Measurements from ENCODE around the gene STK25.
"Not testable (repeated sequence)": the region's sequence is repeated elsewhere in the genome, so short reads cannot be mapped to it uniquely, and the experiment has no call there.

The STK25 gene

DNA sequence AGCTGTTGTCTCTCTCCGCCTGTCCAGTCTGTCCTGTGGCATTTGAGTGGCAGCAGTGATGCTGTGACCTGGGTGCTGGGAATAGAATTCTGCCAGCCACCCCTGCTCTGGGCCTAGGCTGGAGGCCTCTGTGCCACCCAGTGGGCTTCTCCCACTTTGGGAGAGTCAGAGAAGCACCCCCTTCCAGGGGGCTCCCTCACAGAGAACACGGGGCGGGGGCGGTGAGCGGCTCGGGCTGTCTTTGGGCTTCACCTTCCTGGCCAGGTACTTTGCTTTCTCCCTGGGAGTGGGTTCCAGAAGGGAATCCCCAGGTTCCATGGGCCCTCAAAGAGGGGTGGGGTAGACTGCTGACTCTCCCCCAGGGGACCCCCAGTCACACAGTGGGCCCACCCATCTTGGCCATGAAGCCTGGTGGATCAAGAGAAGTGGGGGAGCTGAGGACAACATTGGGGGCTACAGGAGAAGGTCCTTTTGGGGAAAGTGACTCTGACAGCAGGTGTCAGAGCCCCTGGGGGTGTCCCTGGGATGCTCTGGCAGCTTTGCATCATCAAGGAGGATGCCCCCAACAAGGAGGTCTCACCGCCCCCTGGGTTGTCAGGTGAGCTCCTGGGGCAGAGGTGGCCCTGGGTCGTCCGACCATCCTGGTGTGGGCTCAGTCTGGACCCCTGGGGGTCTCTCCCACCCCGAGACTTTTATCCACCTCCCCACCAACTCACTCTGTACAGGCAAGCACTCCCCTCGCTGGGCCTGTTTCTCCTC, 31.4 kb upstream of the STK25 start:
- DNase-seq: no peak

DNA sequence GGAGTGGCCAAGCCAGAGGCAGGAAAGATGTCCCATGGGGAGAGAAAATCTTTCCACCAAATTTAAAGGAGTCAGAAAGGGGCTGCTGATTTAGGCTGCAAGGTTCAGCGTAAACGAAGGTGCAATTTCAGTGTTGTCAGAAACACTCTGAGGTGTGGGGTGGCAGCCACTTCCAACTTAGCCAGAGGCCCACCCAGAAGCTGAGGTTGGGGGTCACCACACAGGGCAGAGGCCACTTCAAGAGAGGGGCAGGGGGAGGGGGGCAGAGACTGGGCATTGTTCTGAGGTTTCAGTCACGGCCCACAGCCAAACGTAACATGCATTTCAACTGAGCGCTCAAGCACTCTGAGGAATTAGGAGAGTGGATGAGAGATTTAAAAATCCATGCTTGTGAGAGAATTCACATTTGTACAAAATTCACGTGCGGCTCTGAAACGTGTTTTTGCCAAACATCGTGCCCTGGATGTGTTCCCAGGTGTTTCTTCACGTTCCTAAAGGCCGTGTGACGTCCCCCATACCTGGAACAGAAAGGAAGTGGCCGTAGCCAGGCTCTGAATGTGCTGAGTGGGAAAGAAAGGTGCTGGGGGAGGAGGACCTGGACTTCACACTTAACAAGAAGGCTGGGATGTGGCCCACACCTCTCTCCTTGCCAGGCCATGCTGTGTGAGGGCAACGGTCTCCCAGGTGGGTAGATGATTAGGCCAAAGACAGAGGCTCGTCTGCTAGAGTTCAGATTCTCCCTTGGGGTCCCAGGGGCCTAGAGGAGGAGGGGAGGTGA, 30.6 kb upstream of the STK25 start:
- no peak for DNase-seq

DNA sequence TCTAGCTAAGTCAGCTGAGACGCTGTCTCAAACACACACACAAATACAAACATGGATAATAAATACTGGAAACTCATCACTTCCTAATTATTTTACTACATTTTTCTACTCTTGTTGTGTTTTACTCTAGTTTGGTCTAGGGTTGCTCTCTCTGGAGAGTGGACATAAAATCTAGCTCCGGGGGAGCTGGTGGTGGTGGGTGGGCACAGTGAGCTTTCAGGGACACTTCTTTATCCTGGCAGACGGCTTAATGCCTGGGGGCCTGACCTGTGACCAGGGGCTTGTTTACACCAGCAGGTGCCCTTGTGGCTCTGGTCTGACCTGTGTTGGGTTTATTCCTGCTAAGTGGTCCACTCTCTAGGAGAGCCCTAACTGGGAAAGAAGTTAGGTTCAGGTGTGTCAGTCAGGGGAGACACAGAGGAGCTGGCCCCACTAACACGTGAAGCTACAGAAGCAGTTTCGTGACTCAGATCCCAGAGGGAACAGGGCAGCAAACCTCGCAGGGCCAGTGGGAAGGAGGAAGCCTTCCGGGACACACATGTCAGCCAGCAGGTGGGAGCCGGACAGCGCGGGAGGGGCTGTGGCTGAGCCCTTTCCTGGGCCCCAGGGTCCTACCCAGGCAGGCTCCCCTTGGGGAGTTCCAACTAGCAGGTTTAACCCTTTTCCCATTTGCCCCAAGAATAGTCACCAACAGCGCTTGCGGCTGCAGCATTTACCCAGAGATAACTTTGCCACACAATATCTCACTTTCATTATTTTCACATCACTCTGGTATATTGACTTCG, 27.7 kb upstream of the STK25 start:
- DNase-seq: no peak

DNA sequence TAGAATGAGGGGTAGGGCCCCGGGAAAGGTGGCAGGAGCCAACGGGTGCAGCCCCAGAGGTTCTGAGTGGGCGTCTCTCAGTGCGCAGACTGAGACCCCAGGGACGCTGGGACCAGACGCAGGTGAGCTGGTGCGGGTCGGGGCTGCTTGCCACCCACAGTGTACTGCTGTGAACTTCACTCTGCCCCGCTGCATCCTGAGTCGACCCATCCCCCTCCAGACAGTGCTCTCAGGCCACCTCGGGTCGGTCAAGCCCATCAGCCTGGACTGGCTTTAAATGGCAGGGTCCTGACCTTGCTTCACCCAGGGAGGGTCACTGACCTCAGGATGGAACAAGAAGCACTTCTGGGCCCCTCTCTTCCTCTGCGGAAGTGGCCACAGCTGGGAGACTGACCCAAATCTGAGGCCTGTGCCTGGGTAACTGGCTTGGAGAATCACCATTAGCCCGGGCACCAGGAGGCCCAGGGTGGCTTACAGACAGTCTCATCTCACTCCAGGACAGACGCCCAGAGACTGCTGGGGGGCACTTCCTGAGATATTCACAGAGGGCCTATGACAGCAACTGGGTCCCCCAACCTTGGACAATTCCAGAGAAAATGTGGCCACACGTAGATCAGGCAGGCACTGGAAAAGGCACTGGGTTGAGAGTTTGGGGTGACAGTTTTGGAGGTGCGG, 26.5 kb upstream of the STK25 start:
- no peak for DNase-seq

DNA sequence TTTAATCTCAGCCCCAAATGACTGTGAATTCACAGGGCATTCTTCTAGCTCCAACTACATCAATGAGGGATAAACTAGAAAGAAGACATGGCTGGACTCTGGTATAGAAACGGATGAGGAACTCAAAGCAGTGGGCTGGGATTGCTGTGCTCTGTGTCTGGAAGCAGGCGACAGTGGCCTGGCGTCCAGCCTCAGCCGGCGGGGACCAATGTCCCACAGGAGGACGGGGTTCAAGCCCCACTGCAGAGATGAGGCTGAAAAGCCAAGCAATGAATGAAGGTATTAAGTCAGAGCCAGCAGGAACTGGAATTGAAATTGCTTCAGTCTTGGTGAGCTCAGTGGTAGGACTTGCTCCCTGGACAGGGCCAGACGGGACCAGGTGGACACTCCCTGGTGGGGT, 25.9 kb upstream of the STK25 start:
- no peak for DNase-seq

DNA sequence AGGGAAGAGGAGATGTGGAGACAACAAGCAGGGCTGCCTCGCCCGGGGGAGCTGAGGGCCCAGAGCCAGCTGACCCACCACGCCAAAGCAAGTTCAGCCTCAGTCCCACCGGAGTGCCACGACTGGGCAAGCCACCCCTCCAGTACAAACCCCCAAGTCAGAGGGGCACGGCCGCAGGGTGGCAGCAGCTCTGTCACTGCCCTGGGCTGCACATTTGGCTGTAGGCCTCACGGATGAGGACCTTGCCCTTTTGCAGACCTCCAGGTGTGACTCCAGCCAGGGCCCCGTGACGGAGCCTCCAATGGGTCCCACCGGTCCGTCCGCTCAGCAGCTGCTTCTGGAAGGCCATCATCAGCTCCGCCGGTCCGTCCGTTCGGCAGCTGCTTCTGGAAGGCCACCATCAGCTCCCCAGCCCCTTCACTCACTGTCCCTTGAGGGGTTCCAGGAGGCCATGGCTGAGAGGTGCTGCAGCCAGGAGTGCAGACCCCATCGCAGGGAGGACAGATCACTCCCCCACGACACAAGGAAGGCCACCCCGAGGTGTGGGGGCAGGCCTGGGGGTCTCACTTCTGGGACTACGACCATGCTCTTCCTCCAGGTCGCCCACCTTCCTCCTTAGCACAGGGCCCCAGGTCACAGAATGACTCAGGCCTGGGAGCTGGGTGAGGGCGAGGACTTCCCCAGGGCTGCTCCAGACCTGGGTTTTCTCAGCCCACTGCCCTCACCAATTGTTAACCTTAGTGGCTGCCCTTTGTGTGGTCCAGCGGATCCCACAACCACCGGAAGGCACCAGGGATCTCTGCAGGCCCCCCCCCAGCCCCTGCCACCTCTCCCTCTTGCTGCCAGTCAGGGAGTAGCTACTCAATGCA, 24.6 kb upstream of the STK25 start:
- no peak for DNase-seq

DNA sequence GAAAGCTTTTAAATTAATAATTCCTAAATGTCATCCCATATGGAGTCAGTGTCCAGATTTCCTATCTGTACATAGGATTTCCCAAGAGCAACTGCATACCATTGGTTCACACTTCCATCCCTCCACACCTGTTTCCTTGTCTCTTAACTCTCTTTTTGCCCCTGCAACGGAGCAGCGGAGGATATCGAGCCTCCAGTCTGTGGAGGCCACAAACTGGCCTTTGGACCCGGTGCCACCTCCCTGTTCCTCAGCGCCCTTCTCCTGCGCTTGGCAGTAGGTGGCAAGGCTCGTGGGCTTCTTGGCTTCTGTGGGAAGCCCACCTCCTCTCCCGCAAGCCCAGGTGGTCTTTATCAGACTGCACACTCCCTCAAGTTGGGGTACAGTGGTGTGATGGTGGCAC, 23.8 kb upstream of the STK25 start:
- DNase-seq: no peak

DNA sequence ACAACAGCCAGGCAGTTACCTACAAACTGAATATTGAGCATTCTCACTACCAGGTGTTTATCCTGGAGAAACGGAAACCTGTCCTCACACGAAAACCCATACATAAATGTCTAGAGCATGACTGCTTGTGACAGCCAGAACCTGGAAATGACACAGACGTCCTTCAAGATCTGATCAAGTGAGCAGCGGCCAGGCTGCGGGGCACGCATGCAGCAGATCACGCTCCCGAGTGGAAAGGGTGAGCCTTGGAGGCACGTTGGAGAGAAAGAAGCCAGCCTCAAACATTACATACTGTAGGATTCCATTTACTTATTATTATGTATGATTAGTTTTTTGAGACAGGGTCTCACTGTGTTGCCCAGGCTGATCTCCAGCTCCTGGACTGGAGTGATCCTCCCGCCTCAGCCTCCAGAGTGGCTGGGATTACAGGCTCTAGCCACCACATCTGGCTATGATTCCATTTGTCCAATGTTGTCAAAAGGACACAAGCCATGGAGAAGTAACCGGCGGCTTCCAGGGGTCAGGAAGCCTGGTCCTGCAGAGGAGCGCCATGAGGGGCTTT, 22.9 kb upstream of the STK25 start:
- no peak for DNase-seq

DNA sequence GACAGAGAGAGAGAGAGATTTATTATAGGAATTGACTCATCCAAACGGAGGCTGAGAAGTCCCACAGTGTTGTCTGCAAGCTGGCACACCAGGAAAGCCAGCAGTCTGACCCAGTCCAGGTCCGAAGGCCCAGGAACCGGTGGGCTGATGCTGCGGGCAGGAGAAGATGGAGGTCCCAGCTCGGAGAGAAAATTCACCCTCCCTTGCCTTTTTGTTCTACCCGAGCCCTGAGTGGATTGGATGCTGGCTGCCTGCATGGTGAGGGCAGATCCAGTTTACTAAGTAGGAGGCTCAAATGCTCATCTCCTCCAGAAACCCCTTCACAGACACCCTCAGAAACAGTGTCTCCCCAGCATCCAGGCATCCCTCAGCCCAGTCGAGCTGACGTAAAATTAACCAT, 22.2 kb upstream of the STK25 start:
- DNase-seq: no peak

DNA sequence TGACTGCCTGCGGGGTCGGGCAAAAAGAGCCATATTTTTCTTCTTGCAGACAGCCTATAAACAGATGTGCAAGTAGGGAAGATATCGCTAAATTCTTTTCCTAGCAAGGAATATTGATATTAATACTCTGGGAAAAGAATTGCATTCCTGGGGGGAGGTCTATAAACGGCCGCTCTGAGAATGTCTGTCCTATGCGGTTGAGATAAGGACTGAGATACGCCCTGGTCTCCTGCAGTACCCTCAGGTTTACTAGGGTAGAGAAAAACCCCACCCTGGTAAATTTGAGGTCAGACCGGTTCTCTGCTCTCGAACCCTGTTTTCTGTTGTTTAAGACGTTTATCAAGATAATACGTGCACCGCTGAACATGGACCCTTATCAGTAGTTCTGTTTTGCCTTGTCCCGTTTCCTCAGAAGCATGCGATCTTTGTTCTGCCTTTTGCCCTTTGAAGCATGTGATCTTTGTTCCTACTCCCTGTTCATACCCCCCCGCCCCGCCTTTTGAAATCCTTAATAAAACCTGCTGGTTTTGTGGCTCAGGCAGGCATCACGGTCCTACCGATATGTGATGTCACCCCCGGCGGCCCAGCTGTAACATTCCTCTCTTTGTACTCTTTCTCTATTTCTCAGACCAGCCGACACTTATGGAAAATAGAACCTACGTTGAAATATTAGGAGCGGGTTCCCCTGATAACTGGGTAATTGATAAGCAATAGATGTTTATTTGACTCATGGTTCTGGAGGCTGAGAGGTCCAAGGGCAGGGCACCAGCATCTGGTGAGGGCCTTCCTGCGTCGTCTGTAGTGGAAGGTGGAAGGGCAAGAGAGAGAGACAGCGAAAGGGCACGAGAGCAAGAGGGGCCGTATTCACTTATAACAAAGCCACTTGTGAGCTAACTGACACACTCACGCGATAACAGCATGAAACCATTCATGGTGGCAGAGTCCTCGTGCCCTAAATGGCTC, 17.7 kb upstream of the STK25 start:
- not testable (repeated sequence) for DNase-seq

DNA sequence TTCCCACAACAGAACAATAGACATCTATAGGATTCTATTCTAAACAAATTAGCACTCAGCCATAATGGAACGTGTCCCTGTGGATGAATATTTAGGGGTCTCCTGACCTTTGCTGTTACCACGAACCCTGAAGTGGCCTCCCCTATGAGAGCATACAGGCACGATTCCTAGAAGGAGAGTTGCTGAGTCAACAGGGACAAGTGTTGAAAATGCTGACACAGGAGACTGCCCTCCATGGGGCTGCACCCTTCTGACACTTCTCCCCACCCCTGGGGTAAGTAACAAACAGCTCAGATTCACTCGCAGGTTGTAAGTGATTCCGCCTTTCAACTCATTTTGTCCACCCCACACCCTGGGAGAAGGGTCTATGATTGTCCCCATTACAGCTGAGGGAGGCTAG, 14.1 kb upstream of the STK25 start:
- DNase-seq: no peak

DNA sequence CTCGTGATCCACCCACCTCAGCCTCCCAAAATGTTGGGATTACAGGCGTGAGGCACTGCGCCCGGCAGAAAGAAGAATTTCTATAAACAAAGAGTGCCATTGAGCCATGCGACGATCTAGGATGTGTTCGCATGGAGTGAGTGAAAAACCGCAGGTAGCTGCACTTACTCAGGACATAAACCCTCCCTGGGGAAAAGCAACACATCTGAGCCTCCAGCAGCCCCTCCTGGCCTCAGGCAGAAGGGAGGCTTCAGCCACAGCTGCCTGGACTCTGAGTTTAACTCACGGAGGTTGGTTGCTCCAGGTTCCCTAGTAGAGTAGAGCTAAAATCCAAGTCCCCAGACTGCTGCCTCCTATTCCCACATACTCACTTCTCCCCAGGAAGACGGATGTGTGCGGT, 11.3 kb upstream of the STK25 start:
- DNase-seq: no peak

DNA sequence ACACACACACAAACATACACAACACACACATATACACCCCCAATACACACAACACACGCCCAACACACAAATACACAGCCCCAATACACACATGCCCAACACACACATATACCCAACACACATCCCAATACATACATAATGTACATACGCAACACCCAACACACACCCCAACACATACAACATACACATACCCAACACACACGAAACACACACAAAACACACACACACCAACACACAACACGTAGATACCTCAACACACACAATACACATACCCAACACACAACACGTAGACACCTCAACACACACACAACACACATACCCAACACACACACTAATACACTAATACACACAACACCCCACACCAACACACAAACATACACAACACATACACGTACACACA, 8.9 kb upstream of the STK25 start:
- no peak for DNase-seq

DNA sequence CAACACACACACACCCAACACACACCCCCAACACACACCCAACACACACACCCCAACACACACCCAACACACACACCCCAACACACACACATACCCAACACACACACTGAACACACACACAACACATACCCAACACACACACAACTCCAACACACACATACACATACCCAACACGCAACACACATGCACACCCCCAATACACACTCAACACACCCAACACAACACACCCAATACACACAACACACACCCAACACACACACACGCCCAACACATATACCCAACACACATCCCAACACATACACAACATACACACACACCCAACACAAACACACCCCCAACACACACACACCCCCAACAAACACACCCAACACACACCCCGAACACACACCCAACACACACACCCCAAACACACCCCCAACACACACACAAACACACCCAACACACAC, 8.2 kb upstream of the STK25 start:
- DNase-seq: no peak

DNA sequence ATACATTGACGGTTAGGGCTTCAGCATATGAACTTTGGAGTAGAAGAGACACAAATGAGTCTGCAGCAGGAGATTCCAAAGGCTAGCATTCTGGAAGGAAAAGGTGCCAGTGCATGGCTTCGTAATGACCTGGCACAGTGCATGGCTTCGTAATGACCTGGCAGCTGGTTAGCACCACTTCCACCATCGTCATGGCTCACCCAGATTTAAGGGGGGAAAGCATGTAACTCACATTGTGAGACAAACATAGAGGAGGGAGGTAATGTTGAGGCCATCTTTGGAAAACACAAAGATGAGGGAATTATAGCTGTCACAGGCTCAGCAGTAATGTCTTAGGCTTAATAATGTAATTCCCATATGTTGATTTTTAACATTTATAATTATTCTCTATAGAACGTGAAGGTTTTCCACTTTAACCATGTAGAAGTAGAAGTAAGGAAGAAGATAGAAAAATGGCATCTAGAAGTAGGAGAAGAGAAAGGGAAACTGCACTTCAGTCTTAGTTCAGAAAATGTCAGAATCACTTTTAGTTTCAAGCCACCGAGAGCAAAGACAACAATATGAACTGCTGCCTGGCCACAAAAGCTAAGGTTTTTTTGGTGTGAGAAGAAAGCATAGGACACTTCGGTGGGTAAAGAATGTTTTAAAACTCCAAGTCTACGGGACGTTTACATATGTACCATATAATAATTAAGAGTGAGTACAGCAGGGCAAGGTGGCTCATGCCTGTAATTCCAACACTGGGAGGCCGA, 6.8 kb upstream of the STK25 start:
- no peak for DNase-seq

DNA sequence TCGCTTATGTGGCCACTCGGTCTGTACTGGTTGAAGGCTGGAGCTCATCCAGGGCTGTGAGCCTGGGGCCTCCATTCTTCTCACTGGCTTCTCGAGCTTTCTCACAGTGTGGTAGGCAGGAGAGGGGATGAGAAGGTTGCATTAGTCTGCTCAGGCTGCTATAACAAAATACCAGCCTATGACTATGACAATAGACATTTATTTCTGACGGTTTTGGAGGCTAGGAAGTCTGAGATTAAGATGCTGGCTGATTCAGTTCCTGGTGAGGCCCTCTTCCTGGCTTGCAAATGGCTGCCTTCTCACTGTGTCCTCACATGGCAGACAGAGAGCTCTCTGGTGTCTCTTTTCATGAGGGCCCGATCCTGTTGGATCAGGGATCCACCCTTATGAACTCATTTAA, 6.2 kb upstream of the STK25 start:
- no peak for DNase-seq

DNA sequence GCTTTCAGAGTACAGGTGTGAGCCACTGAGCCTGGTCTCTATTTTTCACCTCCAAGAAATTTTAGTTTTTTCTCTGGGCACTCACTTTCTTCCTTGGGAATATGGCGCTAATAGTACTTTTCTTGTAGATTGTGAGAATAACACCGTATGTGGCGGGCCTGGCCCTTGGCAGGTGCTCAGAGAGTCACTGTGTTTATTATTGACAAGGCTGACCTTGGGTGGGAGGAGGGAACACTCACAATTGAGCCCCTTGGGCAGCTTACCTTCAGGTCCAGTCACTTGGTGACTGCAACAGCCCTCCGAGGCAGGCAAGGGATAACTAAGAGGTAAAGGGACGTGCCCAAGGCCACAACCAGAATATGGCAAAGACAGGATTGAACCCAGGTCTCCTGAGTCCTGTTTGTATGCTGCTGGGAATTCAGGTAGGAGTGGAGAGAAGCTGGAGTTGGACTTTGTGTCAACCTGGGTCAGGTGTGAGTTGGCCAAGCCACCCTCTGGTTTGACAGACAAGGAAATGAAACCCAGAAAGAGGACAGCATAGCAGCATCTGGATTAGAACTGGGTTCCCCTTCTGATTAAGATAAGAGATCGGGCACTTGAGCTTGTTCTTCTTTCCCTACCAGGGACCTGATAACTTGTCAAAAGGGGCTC, 2.8 kb upstream of the STK25 start:
- DNase-seq: no peak

DNA sequence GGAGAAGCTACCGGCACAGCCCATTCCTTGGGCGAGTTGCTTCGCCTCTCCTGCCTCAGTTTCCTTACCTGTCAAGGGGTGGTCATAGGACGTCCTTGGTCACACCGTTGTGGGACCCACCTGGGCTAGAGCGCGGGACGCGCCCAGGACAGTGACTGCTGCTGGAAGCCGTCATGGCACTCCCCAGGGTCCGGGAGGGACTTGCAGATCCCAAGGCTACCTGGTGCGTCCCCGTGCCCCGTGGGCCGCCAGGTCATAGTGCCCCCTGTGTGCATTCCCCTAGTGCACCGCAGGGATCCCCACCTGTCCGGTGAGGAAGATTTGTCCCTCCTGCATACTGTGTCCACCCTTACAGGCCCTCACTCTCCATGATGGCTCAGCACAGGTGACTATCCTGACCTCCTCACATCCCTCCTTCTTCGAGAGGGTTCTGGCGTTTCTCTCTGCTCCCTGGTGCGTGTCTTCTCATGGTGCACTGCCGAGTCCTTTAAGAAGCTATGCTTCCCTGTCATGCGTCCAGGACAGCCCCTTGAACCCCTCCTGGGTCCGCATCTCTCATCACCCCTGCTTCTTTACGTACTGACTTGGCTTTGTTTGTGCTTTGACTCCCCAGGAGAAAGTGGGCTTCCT, 886 bp upstream of the STK25 start:
- no peak for DNase-seq
